Measurements from ENCODE around the gene C1S.

GRCh38 chr12:7114008-7114407, 53.5 kb downstream of the C1S start:
- no peak for TF ChIP-seq CTCF (IDR thresholded peaks at IDR 0.05)
- no peak for TF ChIP-seq EZH2phosphoT487 (IDR thresholded peaks at IDR 0.05)
- no peak for TF ChIP-seq EZH2 (IDR thresholded peaks at IDR 0.05)

Data from neural progenitor cell (in vitro differentiated cells).